NCI-H2081 treated with DMSO at 0.1 percent for 48 hours (cell line): ENCODE results near the gene MN1.

Experiments
- DNase-seq: peaks from one replicate; lab custom pipeline; 2025; lab: John Stamatoyannopoulos, UW

Gene MN1

GRCh38 chr22:27800250-27801201 is 1.0 kb downstream of the MN1 start:
- no peak for DNase-seq

- no peak for DNase-seq
Measured at GRCh38 chr22:27799827-27800249, 1.7 kb downstream of the MN1 start.

GRCh38 chr22:27799015-27799826 is 2.3 kb downstream of the MN1 start:
- no peak for DNase-seq

GRCh38 chr22:27798511-27799014 is 3.0 kb downstream of the MN1 start:
- no peak for DNase-seq

- no peak for DNase-seq
Measured at GRCh38 chr22:27797520-27798391, 3.8 kb downstream of the MN1 start.

GRCh38 chr22:27796829-27797519 is 4.6 kb downstream of the MN1 start:
- no peak for DNase-seq

- DNase-seq, result no peak
Measured at GRCh38 chr22:27795696-27796517, 5.6 kb downstream of the MN1 start.

GRCh38 chr22:27795053-27795452 is 6.5 kb downstream of the MN1 start:
- no peak for DNase-seq

- no peak for DNase-seq
Measured at GRCh38 chr22:27794226-27794625, 7.3 kb downstream of the MN1 start.

- no peak for DNase-seq
Measured at GRCh38 chr22:27793576-27793975, 8.0 kb downstream of the MN1 start.

GRCh38 chr22:27792452-27793161 is 8.9 kb downstream of the MN1 start:
- DNase-seq, result no peak

GRCh38 chr22:27791859-27792241 is 9.7 kb downstream of the MN1 start:
- DNase-seq, result no peak

- no peak for DNase-seq
Measured at GRCh38 chr22:27791159-27791858, 10.2 kb downstream of the MN1 start.

- no peak for DNase-seq
Measured at GRCh38 chr22:27790376-27791158, 11.0 kb downstream of the MN1 start.

- DNase-seq, result no peak
Measured at GRCh38 chr22:27788500-27789288, 12.9 kb downstream of the MN1 start.

- DNase-seq, result no peak
Measured at GRCh38 chr22:27786965-27787364, 14.6 kb downstream of the MN1 start.

GRCh38 chr22:27786291-27786932 is 15.1 kb downstream of the MN1 start:
- no peak for DNase-seq
